H1 (cell line): Measurements from ENCODE around the gene IP6K3. TPM values are rescaled to one million over a fixed set of nuclear protein-coding genes. Genes with fewer than 3 reads are reported as not detected.

Experiments
- CTCF ChIA-PET: fragments of 300-600 bp; sonication (Branson Sonifier 250); formaldehyde crosslinking; loops from one replicate; lab custom pipeline; 2021; ENCODE audit not compliant: partially characterized antibody; lab: Charles Lee
- POLR2A ChIA-PET: fragments of 300-600 bp; sonication (Branson Sonifier 250); formaldehyde crosslinking; loops from one replicate; lab custom pipeline; 2021; ENCODE audit warnings: inconsistent platforms; ENCODE audit not compliant: partially characterized antibody; lab: Charles Lee
- DNase-seq, 2 experiments: peaks; one replicate each; pipeline versions ENCODE4 v3.0.0 to v3.0.0-alpha.2; 2010 to 2022; ENCODE audit warnings: low spot score in 2 of 2, low read depth in 1 of 2, mixed read lengths in 1 of 2
- FAIRE-seq: peaks from 2 replicates; lab custom pipeline; 2011; peaks lifted over from hg19 to GRCh38; lab: Jason Lieb, UNC
- H2AFZ ChIP-seq: 2 replicates; pipeline ENCODE4 v1.8.1; 2012; ENCODE audit warnings: low read length, inconsistent platforms
- H2AK5ac ChIP-seq: 2 replicates; pipeline ENCODE4 v1.6.1; 2013; ENCODE audit warnings: low read depth, low read length
- H2BK120ac ChIP-seq: replicated peaks from 2 replicates; pipeline ENCODE3; 2013; ENCODE audit warnings: low read depth, low read length, inconsistent platforms
- H2BK12ac ChIP-seq: 2 replicates; pipeline ENCODE4 v1.6.1; 2013; ENCODE audit warnings: low read depth, low read length
- H2BK15ac ChIP-seq: 2 replicates; pipeline ENCODE4 v1.6.1; 2013; ENCODE audit warnings: low read length
- H2BK20ac ChIP-seq: 2 replicates; pipeline ENCODE4 v1.6.1; 2013; ENCODE audit warnings: low read length
- H2BK5ac ChIP-seq: 2 replicates; pipeline ENCODE4 v1.6.1; 2013; ENCODE audit warnings: low read depth, low read length
- H3K14ac ChIP-seq: 2 replicates; pipeline ENCODE4 v1.6.1; 2013; ENCODE audit warnings: inconsistent platforms; ENCODE audit not compliant: insufficient read length
- H3K18ac ChIP-seq: 2 replicates; pipeline ENCODE4 v1.6.1; 2013; ENCODE audit warnings: low read length; ENCODE audit errors: extremely low read depth
- H3K23ac ChIP-seq: 2 replicates; pipeline ENCODE4 v1.6.1; 2013; ENCODE audit warnings: inconsistent platforms; ENCODE audit not compliant: insufficient read length
- H3K23me2 ChIP-seq: 2 replicates; pipeline ENCODE4 v1.6.1; 2013; ENCODE audit warnings: low read depth, low read length
- H3K27ac ChIP-seq: 2 replicates; pipeline ENCODE4 v1.6.1; 2011; ENCODE audit warnings: low read depth, low read length, inconsistent platforms
- H3K27me3 ChIP-seq, 4 experiments: replicated peaks in 1 of 4; 1 replicate in 1 of 4; 2 replicates in 3 of 4; pipeline versions ENCODE4 v1.6.1 to v1.8.1; 2011 to 2013; ENCODE audit warnings: low read length in 3 of 4, mild to moderate bottlenecking in 3 of 4, inconsistent platforms in 2 of 4, mixed read lengths in 2 of 4, moderate library complexity in 1 of 4; ENCODE audit not compliant: control insufficient read depth in 3 of 4, insufficient read depth in 3 of 4; ENCODE audit errors: extremely low read depth in 1 of 4
- H3K36me3 ChIP-seq, 4 experiments: 2 replicates each; pipeline versions ENCODE4 v1.6.1 to v1.8.1; 2011 to 2013; ENCODE audit warnings: mild to moderate bottlenecking in 4 of 4, low read length in 3 of 4, moderate library complexity in 2 of 4, control low read depth in 1 of 4, inconsistent platforms in 1 of 4; ENCODE audit not compliant: insufficient read depth in 4 of 4, control insufficient read depth in 2 of 4
- H3K4ac ChIP-seq: replicated peaks from 2 replicates; pipeline ENCODE3; 2013; ENCODE audit warnings: low read length, low read depth, mixed read lengths, inconsistent platforms; ENCODE audit not compliant: insufficient read length
- H3K4me1 ChIP-seq, 4 experiments: replicated peaks in 1 of 4; 1 replicate in 1 of 4; 2 replicates in 3 of 4; pipeline versions ENCODE4 v1.6.1 to v1.8.1; 2011 to 2013; ENCODE audit warnings: low read length in 3 of 4, inconsistent platforms in 2 of 4, mixed read lengths in 1 of 4; ENCODE audit not compliant: insufficient read depth in 4 of 4, control insufficient read depth in 3 of 4
- H3K4me2 ChIP-seq, 2 experiments: 2 replicates each; pipeline versions ENCODE4 v1.6.1 to v1.8.1; 2011 to 2013; ENCODE audit warnings: low read depth in 2 of 2, low read length in 2 of 2, control low read depth in 1 of 2, inconsistent platforms in 1 of 2, mild to moderate bottlenecking in 1 of 2; ENCODE audit not compliant: insufficient read depth in 1 of 2
- H3K4me3 ChIP-seq, 4 experiments: fragments of 200-600, 300-600 bp in 1 of 4; sonication (generic), shearing (Covaris generic), sonication (Bioruptor Twin) in 1 of 4; 2 replicates each; pipeline versions ENCODE4 v1.5.1 to v1.8.1; 2011 to 2016; ENCODE audit warnings: low read length in 4 of 4, low read depth in 3 of 4, control low read depth in 2 of 4, inconsistent platforms in 2 of 4, mild to moderate bottlenecking in 2 of 4, mixed read lengths in 1 of 4, moderate library complexity in 1 of 4; ENCODE audit not compliant: insufficient read depth in 2 of 4; ENCODE audit errors: extremely low read depth in 1 of 4
- H3K56ac ChIP-seq: replicated peaks from 2 replicates; pipeline ENCODE3; 2013; ENCODE audit warnings: low read depth, mild to moderate bottlenecking, mixed read lengths, low read length, inconsistent platforms; ENCODE audit not compliant: insufficient read length
- H3K79me1 ChIP-seq: 2 replicates; pipeline ENCODE4 v1.6.1; 2013; ENCODE audit warnings: low read depth, low read length, control low read depth
- H3K79me2 ChIP-seq, 2 experiments: 2 replicates each; pipeline versions ENCODE4 v1.6.1 to v1.8.1; 2012 to 2013; ENCODE audit warnings: low read length in 2 of 2, mild to moderate bottlenecking in 2 of 2, inconsistent platforms in 1 of 2; ENCODE audit not compliant: insufficient read depth in 2 of 2, control insufficient read depth in 1 of 2
- H3K9ac ChIP-seq, 4 experiments: replicated peaks in 1 of 4; 1 replicate in 1 of 4; 2 replicates in 3 of 4; pipeline versions ENCODE4 v1.6.1 to v1.8.1; 2011 to 2013; ENCODE audit warnings: low read depth in 3 of 4, low read length in 3 of 4, control low read depth in 2 of 4, mild to moderate bottlenecking in 2 of 4, moderate library complexity in 2 of 4, inconsistent platforms in 1 of 4; ENCODE audit errors: extremely low read depth in 1 of 4
- H3K9me3 ChIP-seq, 2 experiments: 2 replicates each; pipeline versions ENCODE4 v1.6.1 to v1.8.1; 2012 to 2013; ENCODE audit warnings: mild to moderate bottlenecking in 2 of 2, moderate library complexity in 2 of 2, control low read depth in 1 of 2, inconsistent platforms in 1 of 2, low read depth in 1 of 2, low read length in 1 of 2, mixed read lengths in 1 of 2; ENCODE audit not compliant: insufficient read depth in 2 of 2
- H4K20me1 ChIP-seq, 2 experiments: replicated peaks in 1 of 2; 2 replicates each; pipeline versions ENCODE3 to v1.8.1; 2011 to 2013; ENCODE audit warnings: inconsistent platforms in 2 of 2, low read length in 2 of 2, mild to moderate bottlenecking in 1 of 2; ENCODE audit not compliant: insufficient read depth in 2 of 2, control insufficient read depth in 1 of 2
- H4K5ac ChIP-seq: 2 replicates; pipeline ENCODE4 v1.6.1; 2013; ENCODE audit warnings: low read length, low read depth, mixed read lengths, inconsistent platforms; ENCODE audit not compliant: insufficient read length
- H4K8ac ChIP-seq: 2 replicates; pipeline ENCODE4 v1.8.0; 2013; ENCODE audit warnings: mild to moderate bottlenecking, moderate library complexity, low read length, inconsistent platforms; ENCODE audit not compliant: insufficient read depth; ENCODE audit errors: extremely low read depth
- H4K91ac ChIP-seq: replicated peaks from 2 replicates; pipeline ENCODE3; 2013; ENCODE audit warnings: low read length, mixed read lengths, inconsistent platforms; ENCODE audit not compliant: insufficient read length
- POLR2AphosphoS5 ChIP-seq: IDR thresholded peaks from 2 replicates; pipeline ENCODE4 v1.6.1; 2011; ENCODE audit warnings: low read depth, low read length
- SP2 ChIP-seq: IDR thresholded peaks from 2 replicates; pipeline ENCODE4 v1.6.1; 2012; ENCODE audit warnings: mild to moderate bottlenecking, low read length, inconsistent platforms
- WGBS, 2 experiments: shearing (Covaris generic) in 1 of 2; methylation state at CpG; one replicate each; pipeline versions ENCODE4 v1.1.6 to v1.1.7; 2013 to 2015; ENCODE audit warnings: low lambda C conversion rate in 2 of 2, mixed read lengths in 2 of 2, inconsistent platforms in 1 of 2, low coverage in 1 of 2, missing lambda C conversion rate in 1 of 2; ENCODE audit not compliant: insufficient replicate concordance in 2 of 2, insufficient coverage in 1 of 2, insufficient read length in 1 of 2; ENCODE audit errors: extremely low coverage in 1 of 2, missing lambda C conversion rate in 1 of 2; 5-methylcytosine and 5-hydroxymethylcytosine counted together
- polyA plus RNA-seq, 7 experiments: library from polyadenylated mRNA; depleted of rRNA in 3 of 7; stranded (reverse) in 5 of 7; unstranded in 2 of 7; fragments of >200 nt in 5 of 7; fragments of 200-250 nt in 2 of 7; gene quantifications; 1 replicate in 5 of 7; 2 replicates in 1 of 7; 4 replicates in 1 of 7; pipeline versions ENCODE4 v1.2.1 to v1.2.3, GENCODE V29; 2011 to 2013; ENCODE audit warnings: missing spikeins in 2 of 7, mixed read lengths in 2 of 7
- total RNA-seq: library from RNA; stranded (reverse); fragmentation: NEBNext Ultra II Directional; extraction: Animal tissue kit (Norgen Biotek cat#: 25700); gene quantifications from 2 replicates; pipeline ENCODE4 v1.2.1, GENCODE V29; 2021
- TF ChIP-seq, protein P1 (sequence below): IDR thresholded peaks from 2 replicates; pipeline ENCODE4 v1.6.1; 2011; ENCODE audit warnings: low read length, improper control_type of control experiment

Gene IP6K3
- total and polyA plus RNA-seq, 2 of the 8 experiments (the other 6 are each of a cell fraction or from before 2014, with no cell fraction given), result 0.22 to 0.73 TPM

DNA sequence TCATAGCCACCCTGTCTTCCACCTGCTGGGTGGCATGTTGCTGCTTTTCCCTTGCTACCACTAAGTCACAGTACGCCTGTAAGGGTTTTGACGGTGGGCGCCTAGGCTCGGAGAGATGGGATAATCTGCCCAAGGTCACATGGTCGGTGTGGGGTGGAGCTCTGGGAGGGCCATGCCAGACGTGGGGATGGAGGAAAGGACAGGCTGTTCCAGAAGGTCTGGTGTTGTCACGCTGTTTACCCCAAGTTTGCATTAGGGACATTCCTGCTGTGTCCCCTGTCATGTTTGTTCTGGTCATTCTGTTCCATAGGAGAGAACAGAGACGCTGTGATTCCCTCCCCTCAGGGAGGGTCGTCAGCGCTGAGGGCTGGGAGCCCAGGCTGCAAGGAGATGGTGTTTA lies 16.1 kb downstream of the IP6K3 start:
- no peak for FAIRE-seq
- peaks cover 0 to 2% (median under 1%) of the 10 kb centered on the region in 4 experiments; a peak in 5 of 7 replicates for H3K4me1 ChIP-seq
- peak overlapping the region; percentile 75; the same call in 1 of the 2 replicates for H2BK15ac ChIP-seq
- no peaks in the 10 kb centered on the region for H3K79me1 ChIP-seq
- no peaks in the 10 kb centered on the region for H3K23me2 ChIP-seq
- H3K56ac ChIP-seq, result no peak overlapping the region
- H2AFZ ChIP-seq, result no peak overlapping the region
- H3K9ac ChIP-seq, result no peak overlapping the region
- H2AK5ac ChIP-seq, result no peak overlapping the region
- no peaks in the 10 kb centered on the region for H3K79me2 ChIP-seq
- TF ChIP-seq, protein P1, sequence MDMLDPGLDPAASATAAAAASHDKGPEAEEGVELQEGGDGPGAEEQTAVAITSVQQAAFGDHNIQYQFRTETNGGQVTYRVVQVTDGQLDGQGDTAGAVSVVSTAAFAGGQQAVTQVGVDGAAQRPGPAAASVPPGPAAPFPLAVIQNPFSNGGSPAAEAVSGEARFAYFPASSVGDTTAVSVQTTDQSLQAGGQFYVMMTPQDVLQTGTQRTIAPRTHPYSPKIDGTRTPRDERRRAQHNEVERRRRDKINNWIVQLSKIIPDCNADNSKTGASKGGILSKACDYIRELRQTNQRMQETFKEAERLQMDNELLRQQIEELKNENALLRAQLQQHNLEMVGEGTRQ, result no peak
- TF ChIP-seq SP2 (no peak), POLR2AphosphoS5 (no peak)
- TF ChIP-seq, all 59 proteins: peak for 0
- Histone ChIP-seq H4K8ac (no peak overlapping the region; the same call in 1 of the 2 replicates), H3K23ac (no peak overlapping the region), H3K14ac (no peak overlapping the region), H4K20me1 (no peaks in the 10 kb centered on the region), H3K4me2 (no peak overlapping the region), H2BK12ac (no peak overlapping the region), H3K36me3 (no peaks in the 10 kb centered on the region), H2BK120ac (no peak overlapping the region), H3K4me3 (no peak overlapping the region), H3K27ac (no peak overlapping the region), H2BK20ac (no peak overlapping the region), H3K4ac (no peak overlapping the region), H4K5ac (no peak overlapping the region), H4K91ac (peak overlapping the region; percentile 23), H3K18ac (no peak overlapping the region), H3K9me3 (no peaks in the 10 kb centered on the region; a peak in 1 of 4 replicates), H2BK5ac (no peak overlapping the region), H3K27me3 (peaks cover 0 to 6% (median 0%) of the 10 kb centered on the region in 4 experiments; a peak in 3 of 7 replicates)
- POLR2A ChIA-PET, result no interaction called here
- DNase-seq, result no peak
- CTCF ChIA-PET, result interaction anchor here (1.1 to 2.6 kb wide), 3 partner anchors 15 to 141 kb away, joined by 3 to 10 read pairs (median 3); no protein-coding TSS in a partner anchor
- 87% methylated on average over 10 of the region's 10 CpGs; no CpG with 5 or more reads in 1 of the 2 experiments for WGBS, 2 experiments
